ENCODE measurements around the gene MDFI. TPM values are rescaled to one million over a fixed set of nuclear protein-coding genes. Genes with fewer than 3 reads are reported as not detected.

Gene MDFI
- polyA plus RNA-seq, 1 of the 3 experiments (the other 2 are of a cell fraction): 7.0 TPM

DNA sequence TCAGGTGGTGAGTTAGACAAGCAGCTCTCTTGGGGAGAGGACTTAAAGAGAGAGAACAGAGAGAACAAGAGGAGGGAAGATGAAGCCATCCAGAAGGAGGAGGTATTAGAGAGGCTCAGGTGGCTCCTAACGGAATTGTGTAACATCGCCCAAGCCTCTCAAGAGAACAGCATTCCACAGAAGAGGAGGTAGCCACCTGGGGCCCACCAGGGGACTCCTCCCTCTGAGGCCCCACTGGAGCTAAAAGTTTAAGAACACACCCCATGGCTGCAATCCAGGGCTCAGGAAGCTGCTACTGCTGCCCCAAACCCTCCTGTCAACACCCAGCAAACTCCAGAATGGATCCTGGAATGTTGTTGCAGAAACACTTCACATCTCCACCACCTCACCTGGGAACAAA, 23.6 kb upstream of the MDFI start:
- POLR2A ChIA-PET: interaction anchor here (0.7 kb wide), 1 partner anchor 67 kb away, joined by 3 read pairs; no protein-coding TSS in a partner anchor
- no peak for TF ChIP-seq MXI1 (IDR thresholded peaks at IDR 0.05; ENCODE audit: low read depth, low read length)
- no peak for TF ChIP-seq NRF1 (IDR thresholded peaks at IDR 0.05; ENCODE audit: low read depth, low read length)
- no peak for TF ChIP-seq JUND (IDR thresholded peaks at IDR 0.05)
- no peak for TF ChIP-seq EZH2phosphoT487 (IDR thresholded peaks at IDR 0.05; ENCODE audit: borderline replicate concordance, low read depth)
- TF ChIP-seq RXRA (IDR thresholded peaks at IDR 0.05; ENCODE audit: borderline replicate concordance, low read depth): no peak
- TF ChIP-seq TEAD4 (IDR thresholded peaks at IDR 0.05; ENCODE audit: borderline replicate concordance, insufficient read depth): no peak
- TF ChIP-seq RAD21 (IDR thresholded peaks at IDR 0.05; ENCODE audit: low read length): no peak
- TF ChIP-seq, protein P1, sequence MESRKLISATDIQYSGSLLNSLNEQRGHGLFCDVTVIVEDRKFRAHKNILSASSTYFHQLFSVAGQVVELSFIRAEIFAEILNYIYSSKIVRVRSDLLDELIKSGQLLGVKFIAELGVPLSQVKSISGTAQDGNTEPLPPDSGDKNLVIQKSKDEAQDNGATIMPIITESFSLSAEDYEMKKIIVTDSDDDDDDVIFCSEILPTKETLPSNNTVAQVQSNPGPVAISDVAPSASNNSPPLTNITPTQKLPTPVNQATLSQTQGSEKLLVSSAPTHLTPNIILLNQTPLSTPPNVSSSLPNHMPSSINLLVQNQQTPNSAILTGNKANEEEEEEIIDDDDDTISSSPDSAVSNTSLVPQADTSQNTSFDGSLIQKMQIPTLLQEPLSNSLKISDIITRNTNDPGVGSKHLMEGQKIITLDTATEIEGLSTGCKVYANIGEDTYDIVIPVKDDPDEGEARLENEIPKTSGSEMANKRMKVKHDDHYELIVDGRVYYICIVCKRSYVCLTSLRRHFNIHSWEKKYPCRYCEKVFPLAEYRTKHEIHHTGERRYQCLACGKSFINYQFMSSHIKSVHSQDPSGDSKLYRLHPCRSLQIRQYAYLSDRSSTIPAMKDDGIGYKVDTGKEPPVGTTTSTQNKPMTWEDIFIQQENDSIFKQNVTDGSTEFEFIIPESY (IDR thresholded peaks at IDR 0.05; ENCODE audit: borderline replicate concordance, low read depth): no peak
- TF ChIP-seq EP300 (IDR thresholded peaks at IDR 0.05; ENCODE audit: borderline replicate concordance in 1 of 2, low read depth in 1 of 2, low read length in 1 of 2): no peak
- Histone ChIP-seq H3K9me2 (no peaks in the 10 kb centered on the region), H3K9ac (no peak overlapping the region), H3K27me3 (ENCODE audit: insufficient read depth) (no peaks in the 10 kb centered on the region), H3K4me2 (no peak overlapping the region), H4K20me1 (ENCODE audit: insufficient read depth) (no peaks in the 10 kb centered on the region), H3K4me1 (ENCODE audit: control insufficient read depth in 1 of 2, insufficient read depth in 2 of 2, low read depth in 1 of 2, low read length in 1 of 2) (no peaks in the 10 kb centered on the region), H3K27ac (ENCODE audit: low read depth in 2 of 2, low read length in 1 of 2) (no peak overlapping the region), H2AFZ (ENCODE audit: low read depth) (no peak overlapping the region), H3K36me3 (replicated peaks in 1 of 2; ENCODE audit: control insufficient read depth in 1 of 2, insufficient read depth in 2 of 2, low read length in 1 of 2) (no peaks in the 10 kb centered on the region), H3K79me2 (ENCODE audit: insufficient read depth) (no peaks in the 10 kb centered on the region), H3K9me3 (no peaks in the 10 kb centered on the region), H3F3A (replicated peaks; ENCODE audit: insufficient read depth) (no peaks in the 10 kb centered on the region), H3K4me3 (ENCODE audit: low read depth in 2 of 2, low read length in 1 of 2) (no peak overlapping the region)
- no peak for DNase-seq
- CTCF ChIA-PET: interaction anchor here (0.7 to 3.1 kb wide), 7 partner anchors 11 to 247 kb away, joined by 3 to 20 read pairs (median 4); partner anchors contain the start of gene TFEB
- 85% methylated on average over 2 of the region's 2 CpGs for WGBS (ENCODE audit: low lambda C conversion rate)

DNA sequence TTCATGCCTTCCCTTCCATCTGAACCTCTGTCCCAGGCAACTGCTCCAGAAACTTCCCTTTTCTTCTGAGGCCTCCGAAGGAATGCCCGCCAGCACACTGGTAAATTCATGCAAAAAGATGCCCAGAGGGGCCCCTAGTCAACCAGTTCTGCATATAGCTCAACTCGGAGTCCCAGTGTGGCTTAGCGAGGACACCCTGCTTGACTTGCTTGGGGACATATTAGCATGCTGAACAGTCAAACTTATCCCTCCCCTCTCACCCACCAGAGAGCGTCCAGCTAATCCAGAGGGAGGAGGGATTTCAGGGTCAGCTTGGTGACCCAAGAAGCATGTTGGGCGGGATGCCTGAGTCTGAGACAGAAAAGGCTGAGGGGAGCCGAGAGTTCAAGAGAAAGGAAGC, 23.0 kb upstream of the MDFI start:
- Histone ChIP-seq H2AFZ (ENCODE audit: low read depth) (no peak overlapping the region), H3K4me2 (no peak overlapping the region), H3K9me2 (no peaks in the 10 kb centered on the region), H3K79me2 (ENCODE audit: insufficient read depth) (no peaks in the 10 kb centered on the region), H3K9me3 (no peaks in the 10 kb centered on the region), H3K27ac (ENCODE audit: low read depth in 2 of 2, low read length in 1 of 2) (no peak overlapping the region), H3K4me3 (ENCODE audit: low read depth in 2 of 2, low read length in 1 of 2) (no peak overlapping the region), H3K36me3 (replicated peaks in 1 of 2; ENCODE audit: control insufficient read depth in 1 of 2, insufficient read depth in 2 of 2, low read length in 1 of 2) (no peaks in the 10 kb centered on the region), H3K9ac (no peak overlapping the region), H3F3A (replicated peaks; ENCODE audit: insufficient read depth) (no peaks in the 10 kb centered on the region), H3K27me3 (ENCODE audit: insufficient read depth) (no peaks in the 10 kb centered on the region), H4K20me1 (ENCODE audit: insufficient read depth) (no peaks in the 10 kb centered on the region), H3K4me1 (ENCODE audit: control insufficient read depth in 1 of 2, insufficient read depth in 2 of 2, low read depth in 1 of 2, low read length in 1 of 2) (no peaks in the 10 kb centered on the region)
- TF ChIP-seq EP300 (IDR thresholded peaks at IDR 0.05; ENCODE audit: borderline replicate concordance in 1 of 2, low read depth in 1 of 2, low read length in 1 of 2) (no peak), TCF12 (IDR thresholded peaks at IDR 0.05) (no peak), TAF1 (IDR thresholded peaks at IDR 0.05; ENCODE audit: borderline replicate concordance, low read depth, low read length) (no peak), RAD21 (IDR thresholded peaks at IDR 0.05; ENCODE audit: low read length) (no peak), EZH2phosphoT487 (IDR thresholded peaks at IDR 0.05; ENCODE audit: borderline replicate concordance, low read depth) (no peak), RFX5 (IDR thresholded peaks at IDR 0.05; ENCODE audit: low read length) (no peak), TEAD4 (IDR thresholded peaks at IDR 0.05; ENCODE audit: borderline replicate concordance, insufficient read depth) (no peak), NRF1 (IDR thresholded peaks at IDR 0.05; ENCODE audit: low read depth, low read length) (no peak), FOSL2 (IDR thresholded peaks at IDR 0.05; ENCODE audit: borderline replicate concordance, low read depth) (no peak), NFIC (IDR thresholded peaks at IDR 0.05; ENCODE audit: borderline replicate concordance) (no peak), SMC3 (IDR thresholded peaks at IDR 0.05; ENCODE audit: low read depth, low read length) (no peak), MEF2A (IDR thresholded peaks at IDR 0.05; ENCODE audit: borderline replicate concordance, low read depth) (no peak), RCOR1 (IDR thresholded peaks at IDR 0.05; ENCODE audit: low read length) (no peak), JUND (IDR thresholded peaks at IDR 0.05) (no peak)
- TF ChIP-seq, protein P1 (IDR thresholded peaks at IDR 0.05; ENCODE audit: borderline replicate concordance, low read depth): no peak
- TF ChIP-seq, protein P2, sequence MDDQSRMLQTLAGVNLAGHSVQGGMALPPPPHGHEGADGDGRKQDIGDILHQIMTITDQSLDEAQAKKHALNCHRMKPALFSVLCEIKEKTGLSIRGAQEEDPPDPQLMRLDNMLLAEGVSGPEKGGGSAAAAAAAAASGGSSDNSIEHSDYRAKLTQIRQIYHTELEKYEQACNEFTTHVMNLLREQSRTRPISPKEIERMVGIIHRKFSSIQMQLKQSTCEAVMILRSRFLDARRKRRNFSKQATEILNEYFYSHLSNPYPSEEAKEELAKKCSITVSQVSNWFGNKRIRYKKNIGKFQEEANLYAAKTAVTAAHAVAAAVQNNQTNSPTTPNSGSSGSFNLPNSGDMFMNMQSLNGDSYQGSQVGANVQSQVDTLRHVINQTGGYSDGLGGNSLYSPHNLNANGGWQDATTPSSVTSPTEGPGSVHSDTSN (IDR thresholded peaks at IDR 0.05): no peak
- TF ChIP-seq, protein P3, sequence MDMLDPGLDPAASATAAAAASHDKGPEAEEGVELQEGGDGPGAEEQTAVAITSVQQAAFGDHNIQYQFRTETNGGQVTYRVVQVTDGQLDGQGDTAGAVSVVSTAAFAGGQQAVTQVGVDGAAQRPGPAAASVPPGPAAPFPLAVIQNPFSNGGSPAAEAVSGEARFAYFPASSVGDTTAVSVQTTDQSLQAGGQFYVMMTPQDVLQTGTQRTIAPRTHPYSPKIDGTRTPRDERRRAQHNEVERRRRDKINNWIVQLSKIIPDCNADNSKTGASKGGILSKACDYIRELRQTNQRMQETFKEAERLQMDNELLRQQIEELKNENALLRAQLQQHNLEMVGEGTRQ (IDR thresholded peaks at IDR 0.05; ENCODE audit: borderline replicate concordance, low read depth, low read length): no peak
- ChIA-PET POLR2A (no interaction called here), CTCF (interaction anchor here (1.1 to 3.1 kb wide), 6 partner anchors 9 to 247 kb away, joined by 3 to 20 read pairs (median 4); no protein-coding TSS in a partner anchor)
- 70% methylated on average over 7 of the region's 7 CpGs for WGBS (ENCODE audit: low lambda C conversion rate)
- DNase-seq: no peak

Data from SK-N-SH (cell line).